Smooth muscle cell (in vitro differentiated cells): ENCODE results near the gene TMEM271. TPM values are rescaled to one million over a fixed set of nuclear protein-coding genes. Genes with fewer than 3 reads are reported as not detected.

Experiments used
- DNase-seq: peaks from one replicate; lab custom pipeline; 2025; ENCODE audit not compliant: unreplicated experiment; lab: John Stamatoyannopoulos, UW
- H2AFZ ChIP-seq: fragments of 200-600 bp; sonication (generic); 2 replicates; pipeline ENCODE4 v1.6.0; 2016; ENCODE audit warnings: antibody characterized with exemption, low read depth, mild to moderate bottlenecking
- H3F3A ChIP-seq: fragments of 200-600 bp; sonication (generic); 2 replicates; pipeline ENCODE4 v1.6.0; 2017; ENCODE audit warnings: antibody characterized with exemption, low read depth
- H3K27ac ChIP-seq: fragments of 200-600 bp; sonication (generic); 2 replicates; pipeline ENCODE4 v1.5.1; 2016; ENCODE audit warnings: low read depth, mild to moderate bottlenecking
- H3K27me3 ChIP-seq: fragments of 200-600 bp; sonication (generic); 2 replicates; pipeline ENCODE4 v1.6.1; 2016; ENCODE audit warnings: low read depth, mild to moderate bottlenecking
- H3K36me3 ChIP-seq: fragments of 200-600 bp; sonication (generic); 2 replicates; pipeline ENCODE4 v1.5.1; 2016; ENCODE audit warnings: low read depth
- H3K4me1 ChIP-seq: fragments of 200-600 bp; sonication (generic); 2 replicates; pipeline ENCODE4 v1.5.1; 2016; ENCODE audit warnings: low read depth
- H3K4me2 ChIP-seq: fragments of 200-600 bp; sonication (generic); 2 replicates; pipeline ENCODE4 v1.6.0; 2016; ENCODE audit warnings: mild to moderate bottlenecking
- H3K4me3 ChIP-seq: fragments of 200-600 bp; sonication (generic); 2 replicates; pipeline ENCODE4 v1.5.1; 2016; ENCODE audit warnings: mild to moderate bottlenecking
- H3K79me2 ChIP-seq: fragments of 200-600 bp; sonication (generic); 2 replicates; pipeline ENCODE4 v1.6.0; 2016; ENCODE audit warnings: low read depth, mild to moderate bottlenecking
- H3K9ac ChIP-seq: fragments of 200-600 bp; sonication (generic); 2 replicates; pipeline ENCODE4 v1.6.0; 2016; ENCODE audit warnings: low read depth
- H3K9me3 ChIP-seq: fragments of 200-600 bp; sonication (generic); replicated peaks from 2 replicates; pipeline ENCODE4 v1.5.1; 2016; ENCODE audit warnings: low read depth
- H4K20me1 ChIP-seq: fragments of 200-600 bp; sonication (generic); 2 replicates; pipeline ENCODE4 v1.6.0; 2016; ENCODE audit warnings: low read depth
- WGBS: methylation state at CpG from one replicate; pipeline ENCODE4 v1.1.7; 2016; ENCODE audit warnings: low lambda C conversion rate; 5-methylcytosine and 5-hydroxymethylcytosine counted together
- polyA plus RNA-seq: library from polyadenylated mRNA; unstranded; fragments of >200 nt; fragmentation: Nextera tagmentation; extraction: Ambion mirVana; gene quantifications from 2 replicates; pipeline ENCODE4 v1.2.1, GENCODE V29; 2016
- total RNA-seq: library from RNA; depleted of rRNA; stranded (reverse); fragments of >200 nt; gene quantifications from 2 replicates; pipeline ENCODE4 v1.2.3, GENCODE V29; 2014
- TF ChIP-seq, protein P1 (sequence below): fragments of 200-600 bp; sonication (generic); IDR thresholded peaks from 2 replicates; pipeline ENCODE4 v1.5.1; 2017; ENCODE audit warnings: borderline replicate concordance, mild to moderate bottlenecking, antibody characterized with exemption; ENCODE audit not compliant: insufficient read depth, poor library complexity, severe bottlenecking

The TMEM271 gene
- total and polyA plus RNA-seq, 2 experiments from 2014 or later: not detected

DNA sequence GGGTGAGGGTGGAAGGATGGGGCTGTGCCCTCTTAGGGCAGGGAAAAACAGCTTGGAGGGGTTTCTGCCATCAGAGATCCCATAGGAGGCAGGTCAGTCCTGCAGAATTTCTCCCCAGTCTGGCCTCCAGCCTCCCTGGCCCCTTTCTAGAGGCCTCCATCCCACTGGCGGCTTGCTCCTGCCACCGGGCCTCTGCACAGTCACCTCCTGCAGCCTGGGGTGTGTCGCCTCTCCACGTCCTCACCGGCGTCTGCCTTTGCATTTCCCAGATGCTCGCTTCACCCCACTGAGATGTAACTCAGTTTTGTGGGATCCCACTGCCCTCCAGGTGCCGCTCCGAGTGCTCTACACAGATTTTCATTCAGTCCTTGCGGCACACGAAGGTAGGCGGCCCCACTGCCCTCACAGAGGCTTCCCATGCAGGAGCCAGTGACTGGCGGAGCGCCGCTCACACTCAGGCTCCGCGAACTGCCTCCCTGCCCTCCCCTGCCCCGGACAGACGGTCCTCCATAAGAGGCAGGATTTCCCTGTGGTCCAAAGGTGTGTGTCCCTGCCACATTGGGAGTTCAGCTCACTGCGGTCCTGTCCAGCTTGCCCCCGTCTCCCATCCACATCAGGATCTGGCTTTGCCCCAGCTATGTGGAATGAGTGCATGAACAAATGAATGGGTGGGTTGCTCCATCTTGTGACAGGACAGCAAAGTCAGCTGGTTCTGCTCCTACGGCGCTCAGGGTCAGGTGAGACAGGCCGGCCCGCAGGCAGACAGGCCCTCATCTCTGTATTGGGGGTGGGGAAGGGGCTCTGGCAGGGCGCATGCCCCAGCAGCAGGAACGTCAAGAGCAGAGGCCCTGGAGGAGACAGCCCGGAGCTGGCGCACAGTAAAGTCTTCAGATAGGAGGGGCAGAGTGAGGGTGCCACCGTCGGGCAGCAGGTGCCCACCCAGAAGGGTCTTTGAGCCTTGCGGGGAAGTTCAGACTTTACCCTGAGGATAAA, 2.7 kb upstream of the TMEM271 start:
- WGBS: 63% methylated on average over 32 of the region's 32 CpGs
- no peaks in the 10 kb centered on the region for H3K9me3 ChIP-seq
- no peak overlapping the region for H3K4me2 ChIP-seq
- no peaks in the 10 kb centered on the region for H3F3A ChIP-seq
- H3K4me1 ChIP-seq: no peaks in the 10 kb centered on the region
- no peak overlapping the region for H3K27ac ChIP-seq
- peaks cover 65% of the 10 kb centered on the region for H3K27me3 ChIP-seq
- H3K4me3 ChIP-seq: no peak overlapping the region
- H3K36me3 ChIP-seq: no peaks in the 10 kb centered on the region
- no peaks in the 10 kb centered on the region for H3K79me2 ChIP-seq
- no peak for DNase-seq
- TF ChIP-seq, protein P1, sequence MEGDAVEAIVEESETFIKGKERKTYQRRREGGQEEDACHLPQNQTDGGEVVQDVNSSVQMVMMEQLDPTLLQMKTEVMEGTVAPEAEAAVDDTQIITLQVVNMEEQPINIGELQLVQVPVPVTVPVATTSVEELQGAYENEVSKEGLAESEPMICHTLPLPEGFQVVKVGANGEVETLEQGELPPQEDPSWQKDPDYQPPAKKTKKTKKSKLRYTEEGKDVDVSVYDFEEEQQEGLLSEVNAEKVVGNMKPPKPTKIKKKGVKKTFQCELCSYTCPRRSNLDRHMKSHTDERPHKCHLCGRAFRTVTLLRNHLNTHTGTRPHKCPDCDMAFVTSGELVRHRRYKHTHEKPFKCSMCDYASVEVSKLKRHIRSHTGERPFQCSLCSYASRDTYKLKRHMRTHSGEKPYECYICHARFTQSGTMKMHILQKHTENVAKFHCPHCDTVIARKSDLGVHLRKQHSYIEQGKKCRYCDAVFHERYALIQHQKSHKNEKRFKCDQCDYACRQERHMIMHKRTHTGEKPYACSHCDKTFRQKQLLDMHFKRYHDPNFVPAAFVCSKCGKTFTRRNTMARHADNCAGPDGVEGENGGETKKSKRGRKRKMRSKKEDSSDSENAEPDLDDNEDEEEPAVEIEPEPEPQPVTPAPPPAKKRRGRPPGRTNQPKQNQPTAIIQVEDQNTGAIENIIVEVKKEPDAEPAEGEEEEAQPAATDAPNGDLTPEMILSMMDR: no peak
- no peak overlapping the region for H3K9ac ChIP-seq
- H4K20me1 ChIP-seq: no peaks in the 10 kb centered on the region
- no peak overlapping the region for H2AFZ ChIP-seq

DNA sequence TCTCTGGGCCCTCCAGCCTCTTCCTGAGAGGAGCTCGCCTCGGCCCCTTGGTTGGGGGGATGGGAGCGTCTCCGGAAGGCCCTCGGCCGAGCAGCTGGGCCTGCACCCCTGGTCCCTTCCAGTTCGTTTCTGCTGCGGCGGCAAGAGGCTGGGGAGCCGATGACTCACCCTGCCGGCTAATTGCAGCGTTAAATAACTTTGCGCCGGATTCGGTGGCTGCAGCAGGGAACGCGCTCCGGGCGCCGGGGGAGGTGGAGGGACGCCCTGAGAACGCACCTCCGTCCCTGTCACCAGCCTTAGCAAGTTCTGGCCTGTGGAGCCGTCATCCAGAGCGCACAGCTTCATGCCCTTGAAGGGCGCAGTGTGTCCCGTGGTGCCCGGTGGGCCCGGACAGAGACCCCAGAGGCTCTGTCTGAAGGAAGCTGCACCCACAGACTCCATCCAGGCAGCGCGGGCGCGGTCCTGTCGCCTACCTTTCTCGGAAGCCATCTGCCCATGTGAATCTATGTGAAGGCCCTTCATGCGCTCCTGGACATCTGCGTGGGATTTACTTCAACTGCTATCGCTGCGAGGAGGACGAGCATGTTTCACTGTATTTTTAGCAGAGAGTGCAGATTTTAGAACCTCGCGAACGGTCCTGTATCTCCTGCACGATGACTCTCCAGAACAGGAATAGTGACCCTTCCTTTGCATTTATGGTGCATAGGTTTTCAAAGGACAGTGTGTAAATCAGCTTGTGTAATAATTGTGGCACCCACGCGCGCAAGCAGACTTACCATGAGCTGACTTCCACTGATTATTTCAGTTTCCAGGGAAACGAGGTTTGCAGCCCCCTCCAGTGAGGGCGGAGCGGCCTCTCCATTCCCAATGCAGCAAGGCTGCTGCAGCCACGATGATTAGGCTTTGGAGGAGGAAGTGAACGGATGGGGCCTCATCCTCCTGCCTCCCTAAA, 1.7 kb upstream of the TMEM271 start:
- DNase-seq: no peak
- peaks cover 74% of the 10 kb centered on the region for H3K27me3 ChIP-seq
- no peak overlapping the region for H3K27ac ChIP-seq
- no peaks in the 10 kb centered on the region for H3K4me1 ChIP-seq
- H3F3A ChIP-seq: no peaks in the 10 kb centered on the region
- whole genome bisulfite sequencing: 10% methylated on average over 41 of the region's 52 CpGs
- no peak overlapping the region for H2AFZ ChIP-seq
- H3K9me3 ChIP-seq: no peaks in the 10 kb centered on the region
- no peak overlapping the region for H3K9ac ChIP-seq
- peak overlapping the region; percentile 6 for H3K4me3 ChIP-seq
- peak overlapping the region; percentile 82 for H3K4me2 ChIP-seq
- H3K36me3 ChIP-seq: no peaks in the 10 kb centered on the region
- no peaks in the 10 kb centered on the region for H4K20me1 ChIP-seq
- no peaks in the 10 kb centered on the region for H3K79me2 ChIP-seq
- TF ChIP-seq, protein P1: no peak

DNA sequence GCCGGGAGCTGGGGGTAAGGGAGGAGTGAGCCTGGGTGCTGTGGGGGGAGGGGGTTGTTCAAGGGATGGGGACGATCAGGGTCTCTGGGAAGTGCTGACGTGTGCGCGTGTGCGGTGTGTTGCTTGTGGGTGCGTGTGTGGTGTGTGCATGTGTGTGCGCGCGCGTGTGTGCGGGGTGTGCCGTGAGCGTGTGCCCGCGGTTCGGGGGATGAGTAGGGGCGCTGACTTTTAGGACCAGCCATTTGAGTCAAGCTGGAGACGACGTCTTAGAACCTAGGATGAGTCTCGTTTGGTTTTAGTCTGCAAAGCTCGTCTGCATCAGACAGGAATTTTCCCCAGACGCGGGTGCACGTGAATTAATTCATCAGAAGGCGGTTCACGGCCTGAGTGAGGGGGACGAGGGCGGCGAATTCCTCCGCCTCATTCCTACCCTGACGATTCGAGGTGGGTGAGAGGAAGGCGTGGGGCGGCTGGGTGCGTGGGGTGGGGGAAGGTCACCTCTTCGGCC, 950 bp upstream of the TMEM271 start:
- H3K36me3 ChIP-seq: no peaks in the 10 kb centered on the region
- H3K9me3 ChIP-seq: no peaks in the 10 kb centered on the region
- TF ChIP-seq, protein P1: no peak
- peak overlapping the region; percentile 6 for H3K4me3 ChIP-seq
- H3K79me2 ChIP-seq: no peaks in the 10 kb centered on the region
- H3K27me3 ChIP-seq: peaks cover 82% of the 10 kb centered on the region
- 3% methylated on average over 25 of the region's 37 CpGs for WGBS
- no peaks in the 10 kb centered on the region for H4K20me1 ChIP-seq
- no peak overlapping the region for H3K9ac ChIP-seq
- no peaks in the 10 kb centered on the region for H3F3A ChIP-seq
- no peak for DNase-seq
- H3K4me2 ChIP-seq: peak overlapping the region; percentile 82
- H3K27ac ChIP-seq: no peak overlapping the region
- no peaks in the 10 kb centered on the region for H3K4me1 ChIP-seq
- no peak overlapping the region for H2AFZ ChIP-seq
